HepG2 (cell line): ENCODE measurements around the gene ASTN2.

Source experiments
- CBX5 ChIP-seq: sonication (generic); formaldehyde crosslinking; IDR thresholded peaks from 2 replicates; pipeline ENCODE4 v1.4.0; 2020; ENCODE audit warnings: missing genetic modification reagents, borderline replicate concordance
- KAT7 ChIP-seq: IDR thresholded peaks from 2 replicates; pipeline ENCODE4 v1.6.1; 2018; ENCODE audit warnings: borderline replicate concordance, missing compliant biosample characterization
- RAD21 ChIP-seq: fragments of 450-650 bp; formaldehyde crosslinking; IDR thresholded peaks from 2 replicates; pipeline ENCODE4 v1.5.0; 2020; ENCODE audit warnings: mild to moderate bottlenecking
- ZFP1 ChIP-seq: IDR thresholded peaks from 2 replicates; pipeline ENCODE4 v1.6.1; 2016
- ZKSCAN1 ChIP-seq: fragments of 150-350 bp; IDR thresholded peaks from 2 replicates; pipeline ENCODE4 v1.6.1; 2014; ENCODE audit warnings: low read length
- ZNF207 ChIP-seq: fragments of 450-650 bp; IDR thresholded peaks from 2 replicates; pipeline ENCODE4 v1.6.1; 2016; ENCODE audit warnings: antibody characterized with exemption, borderline replicate concordance
- ZNF234 ChIP-seq: sonication (generic); formaldehyde crosslinking; conservative IDR thresholded peaks from 2 replicates; pipeline ENCODE4 v1.5.1; 2020; ENCODE audit warnings: mild to moderate bottlenecking, missing genetic modification reagents
- TF ChIP-seq, protein P1 (sequence below): sonication (generic); formaldehyde crosslinking; IDR thresholded peaks from 2 replicates; pipeline ENCODE4 v1.9.0; 2021; ENCODE audit warnings: missing genetic modification reagents, mild to moderate bottlenecking, borderline replicate concordance
- TF ChIP-seq, protein P2 (sequence below): sonication (generic); formaldehyde crosslinking; IDR thresholded peaks from 2 replicates; pipeline ENCODE4 v1.5.0; 2020; ENCODE audit warnings: mild to moderate bottlenecking, missing genetic modification reagents
- TF ChIP-seq, protein P3 (sequence below): sonication (generic); formaldehyde crosslinking; IDR thresholded peaks from 2 replicates; pipeline ENCODE4 v1.5.0; 2020; ENCODE audit warnings: mild to moderate bottlenecking, missing genetic modification reagents, moderate library complexity
- TF ChIP-seq, protein P4 (sequence below): sonication (generic); formaldehyde crosslinking; conservative IDR thresholded peaks from 2 replicates; pipeline ENCODE4 v1.8.1; 2023; ENCODE audit warnings: missing genetic modification reagents

DNA sequence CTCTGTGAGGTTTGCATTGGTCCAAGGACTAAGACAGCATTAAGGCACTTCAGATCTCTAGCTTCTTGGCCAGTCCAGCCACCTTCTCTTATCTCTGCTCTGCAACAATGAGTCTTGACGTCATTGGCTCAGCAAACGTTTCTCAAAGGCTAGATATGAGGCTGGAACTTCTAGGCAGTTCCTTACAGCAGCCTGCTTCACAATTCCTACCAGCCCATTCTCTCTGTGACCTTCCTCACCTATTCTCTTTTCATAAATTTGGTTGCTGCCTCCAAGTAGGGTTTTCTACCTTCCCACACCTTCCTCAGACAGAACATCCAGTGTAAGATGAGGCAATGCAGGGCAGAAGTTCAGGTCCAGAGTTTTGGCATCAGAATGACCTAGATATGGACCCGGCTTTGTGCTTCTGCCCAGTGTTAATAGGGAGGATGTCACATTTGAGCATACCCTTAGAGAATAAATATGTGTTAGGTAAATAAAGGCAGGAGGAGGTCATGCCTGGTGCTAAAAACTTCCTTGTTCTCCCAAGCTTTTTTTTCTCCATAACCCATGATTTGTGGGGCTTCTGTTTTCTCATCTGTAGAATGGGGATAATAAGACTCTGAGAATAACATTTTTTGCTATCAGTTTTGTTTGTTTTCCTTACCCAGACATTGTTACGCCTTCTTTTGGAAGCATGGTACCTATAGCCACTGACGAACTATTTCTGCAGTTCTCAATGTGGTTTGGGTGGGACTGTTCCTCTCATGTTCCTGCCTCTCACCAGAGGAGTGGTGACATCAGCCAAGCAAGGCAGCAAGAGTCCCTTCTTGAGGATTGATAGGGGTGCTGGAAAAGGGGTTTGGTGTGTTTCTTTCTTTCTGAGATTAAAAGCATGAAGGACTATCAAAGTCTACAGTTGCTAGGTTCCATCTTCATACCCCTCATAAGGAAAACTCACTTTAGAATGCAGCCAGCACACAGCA, 948.3 kb downstream of the ASTN2 start:
- TF ChIP-seq RAD21 (CRISPR knock-in tag), result no peak
- no peak for TF ChIP-seq ZKSCAN1
- TF ChIP-seq, protein P1, sequence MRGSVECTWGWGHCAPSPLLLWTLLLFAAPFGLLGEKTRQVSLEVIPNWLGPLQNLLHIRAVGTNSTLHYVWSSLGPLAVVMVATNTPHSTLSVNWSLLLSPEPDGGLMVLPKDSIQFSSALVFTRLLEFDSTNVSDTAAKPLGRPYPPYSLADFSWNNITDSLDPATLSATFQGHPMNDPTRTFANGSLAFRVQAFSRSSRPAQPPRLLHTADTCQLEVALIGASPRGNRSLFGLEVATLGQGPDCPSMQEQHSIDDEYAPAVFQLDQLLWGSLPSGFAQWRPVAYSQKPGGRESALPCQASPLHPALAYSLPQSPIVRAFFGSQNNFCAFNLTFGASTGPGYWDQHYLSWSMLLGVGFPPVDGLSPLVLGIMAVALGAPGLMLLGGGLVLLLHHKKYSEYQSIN (CRISPR knock-in tag), result no peak
- TF ChIP-seq, protein P2, sequence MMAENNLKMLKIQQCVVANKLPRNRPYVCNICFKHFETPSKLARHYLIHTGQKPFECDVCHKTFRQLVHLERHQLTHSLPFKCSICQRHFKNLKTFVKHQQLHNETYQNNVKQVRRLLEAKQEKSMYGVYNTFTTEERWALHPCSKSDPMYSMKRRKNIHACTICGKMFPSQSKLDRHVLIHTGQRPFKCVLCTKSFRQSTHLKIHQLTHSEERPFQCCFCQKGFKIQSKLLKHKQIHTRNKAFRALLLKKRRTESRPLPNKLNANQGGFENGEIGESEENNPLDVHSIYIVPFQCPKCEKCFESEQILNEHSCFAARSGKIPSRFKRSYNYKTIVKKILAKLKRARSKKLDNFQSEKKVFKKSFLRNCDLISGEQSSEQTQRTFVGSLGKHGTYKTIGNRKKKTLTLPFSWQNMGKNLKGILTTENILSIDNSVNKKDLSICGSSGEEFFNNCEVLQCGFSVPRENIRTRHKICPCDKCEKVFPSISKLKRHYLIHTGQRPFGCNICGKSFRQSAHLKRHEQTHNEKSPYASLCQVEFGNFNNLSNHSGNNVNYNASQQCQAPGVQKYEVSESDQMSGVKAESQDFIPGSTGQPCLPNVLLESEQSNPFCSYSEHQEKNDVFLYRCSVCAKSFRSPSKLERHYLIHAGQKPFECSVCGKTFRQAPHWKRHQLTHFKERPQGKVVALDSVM (CRISPR knock-in tag), result no peak
- no peak for TF ChIP-seq CBX5 (CRISPR knock-in tag)
- TF ChIP-seq, protein P3, sequence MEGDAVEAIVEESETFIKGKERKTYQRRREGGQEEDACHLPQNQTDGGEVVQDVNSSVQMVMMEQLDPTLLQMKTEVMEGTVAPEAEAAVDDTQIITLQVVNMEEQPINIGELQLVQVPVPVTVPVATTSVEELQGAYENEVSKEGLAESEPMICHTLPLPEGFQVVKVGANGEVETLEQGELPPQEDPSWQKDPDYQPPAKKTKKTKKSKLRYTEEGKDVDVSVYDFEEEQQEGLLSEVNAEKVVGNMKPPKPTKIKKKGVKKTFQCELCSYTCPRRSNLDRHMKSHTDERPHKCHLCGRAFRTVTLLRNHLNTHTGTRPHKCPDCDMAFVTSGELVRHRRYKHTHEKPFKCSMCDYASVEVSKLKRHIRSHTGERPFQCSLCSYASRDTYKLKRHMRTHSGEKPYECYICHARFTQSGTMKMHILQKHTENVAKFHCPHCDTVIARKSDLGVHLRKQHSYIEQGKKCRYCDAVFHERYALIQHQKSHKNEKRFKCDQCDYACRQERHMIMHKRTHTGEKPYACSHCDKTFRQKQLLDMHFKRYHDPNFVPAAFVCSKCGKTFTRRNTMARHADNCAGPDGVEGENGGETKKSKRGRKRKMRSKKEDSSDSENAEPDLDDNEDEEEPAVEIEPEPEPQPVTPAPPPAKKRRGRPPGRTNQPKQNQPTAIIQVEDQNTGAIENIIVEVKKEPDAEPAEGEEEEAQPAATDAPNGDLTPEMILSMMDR, result no peak
- no peak for TF ChIP-seq ZNF207
- TF ChIP-seq, protein P4, sequence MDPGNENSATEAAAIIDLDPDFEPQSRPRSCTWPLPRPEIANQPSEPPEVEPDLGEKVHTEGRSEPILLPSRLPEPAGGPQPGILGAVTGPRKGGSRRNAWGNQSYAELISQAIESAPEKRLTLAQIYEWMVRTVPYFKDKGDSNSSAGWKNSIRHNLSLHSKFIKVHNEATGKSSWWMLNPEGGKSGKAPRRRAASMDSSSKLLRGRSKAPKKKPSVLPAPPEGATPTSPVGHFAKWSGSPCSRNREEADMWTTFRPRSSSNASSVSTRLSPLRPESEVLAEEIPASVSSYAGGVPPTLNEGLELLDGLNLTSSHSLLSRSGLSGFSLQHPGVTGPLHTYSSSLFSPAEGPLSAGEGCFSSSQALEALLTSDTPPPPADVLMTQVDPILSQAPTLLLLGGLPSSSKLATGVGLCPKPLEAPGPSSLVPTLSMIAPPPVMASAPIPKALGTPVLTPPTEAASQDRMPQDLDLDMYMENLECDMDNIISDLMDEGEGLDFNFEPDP (CRISPR knock-in tag), result no peak
- TF ChIP-seq KAT7, result no peak
- no peak for TF ChIP-seq ZFP1 (CRISPR knock-in tag)
- TF ChIP-seq ZNF234 (CRISPR knock-in tag), result no peak
